Smooth muscle cell (in vitro differentiated cells): ENCODE data around the gene ATXN10. TPM values are rescaled to one million over a fixed set of nuclear protein-coding genes. Genes with fewer than 3 reads are reported as not detected.

ENCODE experiments used
- DNase-seq: peaks from one replicate; lab custom pipeline; 2025; ENCODE audit not compliant: unreplicated experiment; lab: John Stamatoyannopoulos, UW
- H2AFZ ChIP-seq: fragments of 200-600 bp; sonication (generic); 2 replicates; pipeline ENCODE4 v1.6.0; 2016; ENCODE audit warnings: antibody characterized with exemption, low read depth, mild to moderate bottlenecking
- H3F3A ChIP-seq: fragments of 200-600 bp; sonication (generic); 2 replicates; pipeline ENCODE4 v1.6.0; 2017; ENCODE audit warnings: antibody characterized with exemption, low read depth
- H3K27ac ChIP-seq: fragments of 200-600 bp; sonication (generic); 2 replicates; pipeline ENCODE4 v1.5.1; 2016; ENCODE audit warnings: low read depth, mild to moderate bottlenecking
- H3K27me3 ChIP-seq: fragments of 200-600 bp; sonication (generic); 2 replicates; pipeline ENCODE4 v1.6.1; 2016; ENCODE audit warnings: low read depth, mild to moderate bottlenecking
- H3K36me3 ChIP-seq: fragments of 200-600 bp; sonication (generic); 2 replicates; pipeline ENCODE4 v1.5.1; 2016; ENCODE audit warnings: low read depth
- H3K4me1 ChIP-seq: fragments of 200-600 bp; sonication (generic); 2 replicates; pipeline ENCODE4 v1.5.1; 2016; ENCODE audit warnings: low read depth
- H3K4me2 ChIP-seq: fragments of 200-600 bp; sonication (generic); 2 replicates; pipeline ENCODE4 v1.6.0; 2016; ENCODE audit warnings: mild to moderate bottlenecking
- H3K4me3 ChIP-seq: fragments of 200-600 bp; sonication (generic); 2 replicates; pipeline ENCODE4 v1.5.1; 2016; ENCODE audit warnings: mild to moderate bottlenecking
- H3K79me2 ChIP-seq: fragments of 200-600 bp; sonication (generic); 2 replicates; pipeline ENCODE4 v1.6.0; 2016; ENCODE audit warnings: low read depth, mild to moderate bottlenecking
- H3K9ac ChIP-seq: fragments of 200-600 bp; sonication (generic); 2 replicates; pipeline ENCODE4 v1.6.0; 2016; ENCODE audit warnings: low read depth
- H3K9me3 ChIP-seq: fragments of 200-600 bp; sonication (generic); replicated peaks from 2 replicates; pipeline ENCODE4 v1.5.1; 2016; ENCODE audit warnings: low read depth
- H4K20me1 ChIP-seq: fragments of 200-600 bp; sonication (generic); 2 replicates; pipeline ENCODE4 v1.6.0; 2016; ENCODE audit warnings: low read depth
- WGBS: methylation state at CpG from one replicate; pipeline ENCODE4 v1.1.7; 2016; ENCODE audit warnings: low lambda C conversion rate; 5-methylcytosine and 5-hydroxymethylcytosine counted together
- polyA plus RNA-seq: library from polyadenylated mRNA; unstranded; fragments of >200 nt; fragmentation: Nextera tagmentation; extraction: Ambion mirVana; gene quantifications from 2 replicates; pipeline ENCODE4 v1.2.1, GENCODE V29; 2016
- total RNA-seq: library from RNA; depleted of rRNA; stranded (reverse); fragments of >200 nt; gene quantifications from 2 replicates; pipeline ENCODE4 v1.2.3, GENCODE V29; 2014
- TF ChIP-seq, protein P1 (sequence below): fragments of 200-600 bp; sonication (generic); IDR thresholded peaks from 2 replicates; pipeline ENCODE4 v1.5.1; 2017; ENCODE audit warnings: borderline replicate concordance, mild to moderate bottlenecking, antibody characterized with exemption; ENCODE audit not compliant: insufficient read depth, poor library complexity, severe bottlenecking

The ATXN10 gene
- total and polyA plus RNA-seq, 2 experiments from 2014 or later, result 117 to 131 TPM

GRCh38 chr22:45683680-45684079 is 12.0 kb downstream of the ATXN10 start:
- Histone ChIP-seq H3K79me2 (peaks cover 100% of the 10 kb centered on the region), H2AFZ (no peak overlapping the region), H3K4me2 (peak overlapping the region; percentile 8), H3K36me3 (no peaks in the 10 kb centered on the region), H3K4me3 (no peak overlapping the region), H4K20me1 (peaks cover 100% of the 10 kb centered on the region), H3K9ac (no peak overlapping the region), H3K27me3 (no peaks in the 10 kb centered on the region), H3K9me3 (no peaks in the 10 kb centered on the region), H3K4me1 (peaks cover 11% of the 10 kb centered on the region), H3K27ac (peak overlapping the region; percentile 0), H3F3A (no peaks in the 10 kb centered on the region)
- WGBS, result 98% methylated on average over 2 of the region's 2 CpGs
- no peak for DNase-seq
- TF ChIP-seq, protein P1, sequence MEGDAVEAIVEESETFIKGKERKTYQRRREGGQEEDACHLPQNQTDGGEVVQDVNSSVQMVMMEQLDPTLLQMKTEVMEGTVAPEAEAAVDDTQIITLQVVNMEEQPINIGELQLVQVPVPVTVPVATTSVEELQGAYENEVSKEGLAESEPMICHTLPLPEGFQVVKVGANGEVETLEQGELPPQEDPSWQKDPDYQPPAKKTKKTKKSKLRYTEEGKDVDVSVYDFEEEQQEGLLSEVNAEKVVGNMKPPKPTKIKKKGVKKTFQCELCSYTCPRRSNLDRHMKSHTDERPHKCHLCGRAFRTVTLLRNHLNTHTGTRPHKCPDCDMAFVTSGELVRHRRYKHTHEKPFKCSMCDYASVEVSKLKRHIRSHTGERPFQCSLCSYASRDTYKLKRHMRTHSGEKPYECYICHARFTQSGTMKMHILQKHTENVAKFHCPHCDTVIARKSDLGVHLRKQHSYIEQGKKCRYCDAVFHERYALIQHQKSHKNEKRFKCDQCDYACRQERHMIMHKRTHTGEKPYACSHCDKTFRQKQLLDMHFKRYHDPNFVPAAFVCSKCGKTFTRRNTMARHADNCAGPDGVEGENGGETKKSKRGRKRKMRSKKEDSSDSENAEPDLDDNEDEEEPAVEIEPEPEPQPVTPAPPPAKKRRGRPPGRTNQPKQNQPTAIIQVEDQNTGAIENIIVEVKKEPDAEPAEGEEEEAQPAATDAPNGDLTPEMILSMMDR, result no peak

DNA sequence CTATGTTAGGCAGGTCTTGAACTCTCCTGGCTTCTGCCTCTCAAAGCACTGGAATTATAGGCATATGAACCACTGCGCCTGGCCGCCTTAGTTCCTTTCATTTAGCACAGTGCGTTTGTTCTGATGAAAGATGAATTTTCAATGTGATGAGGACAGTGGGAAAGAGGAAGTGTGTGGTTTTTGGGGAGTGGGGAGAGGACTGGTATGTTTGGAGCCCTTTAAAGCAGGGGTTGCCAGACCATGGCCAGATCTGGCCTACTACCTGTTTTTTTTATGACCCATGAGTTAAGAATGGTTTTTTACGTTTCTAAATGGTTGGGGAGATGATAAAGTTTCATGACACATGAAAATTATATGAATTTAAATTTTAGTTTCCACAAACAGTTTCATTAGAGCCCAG is 12.5 kb downstream of the ATXN10 start:
- Histone ChIP-seq H4K20me1 (peaks cover 100% of the 10 kb centered on the region), H3K4me1 (peaks cover 11% of the 10 kb centered on the region), H3F3A (no peaks in the 10 kb centered on the region), H3K4me3 (no peak overlapping the region), H3K9ac (no peak overlapping the region), H3K4me2 (peak overlapping the region; percentile 8), H3K27me3 (no peaks in the 10 kb centered on the region), H3K79me2 (peaks cover 100% of the 10 kb centered on the region), H2AFZ (no peak overlapping the region), H3K27ac (peak overlapping the region; percentile 0), H3K9me3 (no peaks in the 10 kb centered on the region), H3K36me3 (no peaks in the 10 kb centered on the region)
- 84% methylated on average over 4 of the region's 4 CpGs for WGBS
- TF ChIP-seq, protein P1, result no peak
- no peak for DNase-seq

GRCh38 chr22:45684752-45685574 is 13.3 kb downstream of the ATXN10 start:
- WGBS, result 90% methylated on average over 5 of the region's 5 CpGs

More at GRCh38 chr22:45684752-45685574, 13.3 kb downstream of the ATXN10 start:
- DNase-seq, result no peak
- H3K4me2 ChIP-seq, result no peak overlapping the region
- peaks cover 100% of the 10 kb centered on the region for H4K20me1 ChIP-seq
- H3K27me3 ChIP-seq, result no peaks in the 10 kb centered on the region
- H3K9ac ChIP-seq, result no peak overlapping the region
- TF ChIP-seq, protein P1, result no peak
- H3K79me2 ChIP-seq, result peaks cover 100% of the 10 kb centered on the region
- no peaks in the 10 kb centered on the region for H3K9me3 ChIP-seq
- peaks cover 11% of the 10 kb centered on the region for H3K4me1 ChIP-seq
- H2AFZ ChIP-seq, result no peak overlapping the region
- H3K27ac ChIP-seq, result peak overlapping the region; percentile 2
- H3K36me3 ChIP-seq, result no peaks in the 10 kb centered on the region
- H3F3A ChIP-seq, result no peaks in the 10 kb centered on the region
- no peak overlapping the region for H3K4me3 ChIP-seq
